T1000 (cell line): ENCODE data around the gene UBE2L3.
"Not testable (repeated sequence)": the region's sequence is repeated elsewhere in the genome, so short reads cannot be mapped to it uniquely, and the experiment has no call there.

Experiments used
- DNase-seq: peaks from one replicate; lab custom pipeline; 2025; ENCODE audit warnings: mixed read lengths; lab: John Stamatoyannopoulos, UW

The UBE2L3 gene

GRCh38 chr22:21628386-21629254, 61.1 kb downstream of the UBE2L3 start:
- no peak for DNase-seq

GRCh38 chr22:21629255-21630149, 62.0 kb downstream of the UBE2L3 start, which contains the start of gene YDJC:
Gene YDJC, minus strand, starts transcription at chr22:21630022. Its CDS starts 8 bp downstream, at chr22:21630014.
- peak; percentile 88 for DNase-seq

GRCh38 chr22:21631025-21631424, 63.5 kb downstream of the UBE2L3 start:
- no peak for DNase-seq

GRCh38 chr22:21632237-21632895, 64.9 kb downstream of the UBE2L3 start, which contains the start of gene CCDC116:
Gene CCDC116, plus strand, starts transcription at chr22:21632760. Its CDS starts 422 bp downstream, at chr22:21633182.
- DNase-seq = no peak

- no peak for DNase-seq
These were observed 65.4 kb downstream of the UBE2L3 start for GRCh38 chr22:21632931-21633330.

GRCh38 chr22:21633481-21633880, 66.0 kb downstream of the UBE2L3 start:
- DNase-seq = no peak

- no peak for DNase-seq
These were observed 66.6 kb downstream of the UBE2L3 start for GRCh38 chr22:21634081-21634480.

GRCh38 chr22:21634844-21635243, 67.3 kb downstream of the UBE2L3 start:
- no peak for DNase-seq

GRCh38 chr22:21635771-21636510, 68.4 kb downstream of the UBE2L3 start:
- DNase-seq = no peak

- DNase-seq = no peak
These were observed 69.2 kb downstream of the UBE2L3 start for GRCh38 chr22:21636629-21637218.

GRCh38 chr22:21637450-21637849, 69.9 kb downstream of the UBE2L3 start:
- not testable (repeated sequence) for DNase-seq

GRCh38 chr22:21639359-21639758, 71.8 kb downstream of the UBE2L3 start:
- no peak for DNase-seq

- no peak for DNase-seq
These were observed 73.3 kb downstream of the UBE2L3 start for GRCh38 chr22:21640810-21641209.

GRCh38 chr22:21641417-21641788, 73.9 kb downstream of the UBE2L3 start:
- no peak for DNase-seq

- peak; percentile 94 for DNase-seq
These were observed 74.5 kb downstream of the UBE2L3 start, which contains the start of gene SDF2L1 for GRCh38 chr22:21641789-21642583. Gene SDF2L1, plus strand, starts transcription at chr22:21642302. Its CDS starts 35 bp downstream, at chr22:21642337.

GRCh38 chr22:21642584-21643448, 75.3 kb downstream of the UBE2L3 start:
- DNase-seq = no peak

GRCh38 chr22:21643533-21644357, 76.2 kb downstream of the UBE2L3 start:
- DNase-seq = no peak

- not testable (repeated sequence) for DNase-seq
These were observed 78.0 kb downstream of the UBE2L3 start for GRCh38 chr22:21645513-21645912.
